Subcutaneous abdominal adipose tissue (tissue), 5 donors: Measurements from ENCODE around the gene ARHGAP33.

Experiments used
- H3K27ac ChIP-seq: one replicate; pipeline ENCODE4 v1.7.0; 2013; ENCODE audit warnings: low read depth, mild to moderate bottlenecking, inconsistent platforms, low read length, moderate library complexity
- H3K27me3 ChIP-seq, 5 donors: one replicate each; pipeline ENCODE4 v1.7.0; 2013; ENCODE audit warnings: low read length in 5 of 5, inconsistent platforms in 1 of 5; ENCODE audit not compliant: control insufficient read depth in 5 of 5, insufficient read depth in 4 of 5
- H3K36me3 ChIP-seq, 5 donors: one replicate each; pipeline ENCODE4 v1.7.0; 2013; ENCODE audit warnings: low read length in 5 of 5; ENCODE audit not compliant: control insufficient read depth in 5 of 5, insufficient read depth in 5 of 5
- H3K4me1 ChIP-seq, 5 donors: one replicate each; pipeline ENCODE4 v1.7.0; 2013; ENCODE audit warnings: low read length in 5 of 5, mild to moderate bottlenecking in 3 of 5, moderate library complexity in 1 of 5; ENCODE audit not compliant: control insufficient read depth in 5 of 5, insufficient read depth in 5 of 5
- H3K4me3 ChIP-seq, 5 donors: one replicate each; pipeline ENCODE4 v1.7.0; 2013; ENCODE audit warnings: low read length in 5 of 5, low read depth in 1 of 5
- H3K9ac ChIP-seq, 5 donors: one replicate each; pipeline ENCODE4 v1.7.0; 2013; ENCODE audit warnings: low read length in 5 of 5, mild to moderate bottlenecking in 4 of 5, moderate library complexity in 3 of 5
- H3K9me3 ChIP-seq, 5 donors: one replicate each; pipeline ENCODE4 v1.7.0; 2013; ENCODE audit warnings: low read length in 5 of 5; ENCODE audit not compliant: control insufficient read depth in 5 of 5
- donor health status: healthy.
- donor health status: healthy.
- donor health status: healthy.
- donor health status: healthy.
- donor health status: healthy.

ARHGAP33 gene

DNA sequence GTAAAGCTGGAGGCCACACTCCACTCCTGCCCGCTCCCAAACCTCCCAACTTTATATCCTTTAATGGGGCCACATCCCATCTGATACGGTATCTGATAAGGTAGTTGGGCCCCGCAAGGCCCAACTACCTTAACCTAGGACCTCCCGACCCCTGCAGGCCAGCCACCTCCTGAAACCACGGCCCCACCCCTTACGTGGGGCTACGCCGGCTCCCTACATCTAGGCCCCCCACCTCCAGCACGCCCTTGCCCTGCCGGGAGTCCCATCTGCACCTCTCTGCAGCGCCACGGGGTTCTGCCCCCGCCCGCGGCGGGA is 35.3 kb upstream of the ARHGAP33 start:
- peak overlapping the region; percentile 80 for H3K27ac ChIP-seq

DNA sequence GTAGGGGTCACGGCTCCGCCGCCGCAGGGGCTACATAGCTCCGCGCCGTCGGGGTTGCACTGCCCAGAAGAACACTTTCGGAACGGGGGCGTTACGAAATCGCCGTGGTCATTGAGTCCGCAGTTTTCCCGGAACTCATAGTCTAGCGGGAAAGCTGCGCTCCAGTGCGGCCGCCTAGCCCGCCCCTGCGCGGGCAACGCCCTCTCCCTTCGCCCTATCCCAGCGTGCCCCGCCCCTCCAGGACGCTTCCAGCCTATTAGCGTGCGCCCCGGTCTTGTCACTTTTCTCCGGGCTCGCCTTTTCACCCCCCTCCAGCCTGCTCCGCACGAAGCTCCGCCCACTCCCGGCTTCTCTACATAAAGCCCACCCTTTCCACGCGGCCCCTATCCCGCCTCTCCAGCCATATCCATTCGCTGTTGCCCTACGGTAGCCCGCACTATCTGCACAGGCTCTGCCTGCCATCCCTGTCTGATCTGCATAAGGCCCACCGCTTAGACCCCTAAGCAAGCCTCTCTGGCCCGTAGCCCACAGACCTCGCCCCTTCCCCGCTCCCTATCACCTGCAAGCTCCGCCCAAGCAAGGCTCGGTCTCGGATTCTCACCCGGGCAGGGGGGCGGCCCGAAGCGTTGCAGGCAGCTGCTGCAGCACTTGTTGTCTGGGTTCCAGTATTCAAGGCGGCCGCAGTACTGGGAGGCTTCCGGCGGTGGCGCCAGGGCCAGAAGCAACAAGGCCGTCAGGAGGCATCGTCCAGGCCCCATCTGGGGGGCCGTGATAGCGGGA is 34.8 kb upstream of the ARHGAP33 start:
- peaks cover 0 to 50% (median 34%) of the 10 kb centered on the region in 5 donors for H3K36me3 ChIP-seq
- H3K27me3 ChIP-seq, result no peaks in the 10 kb centered on the region
- H3K4me3 ChIP-seq, result peak overlapping the region; percentile 72 to 89 (median 81)
- peak overlapping the region in 4 of 5 donors; percentile 71 to 84 (median 76) for H3K9ac ChIP-seq
- H3K9me3 ChIP-seq, result no peaks in the 10 kb centered on the region
- H3K4me1 ChIP-seq, result peaks cover 10 to 43% (median 30%) of the 10 kb centered on the region in 5 donors
- peak overlapping the region; percentile 80 for H3K27ac ChIP-seq

More for the DNA sequence above, 35.3 kb upstream of the ARHGAP33 start:
- Histone ChIP-seq H3K9ac (peak overlapping the region; percentile 8 to 77 (median 71)), H3K9me3 (no peaks in the 10 kb centered on the region), H3K27me3 (no peaks in the 10 kb centered on the region), H3K36me3 (peaks cover 0 to 55% (median 40%) of the 10 kb centered on the region in 5 donors), H3K4me3 (peak overlapping the region in 4 of 5 donors; percentile 55 to 83 (median 68)), H3K4me1 (peaks cover 10 to 42% (median 29%) of the 10 kb centered on the region in 5 donors)

GRCh38 chr19:35741203-35741515 is 34.2 kb upstream of the ARHGAP33 start:
- Histone ChIP-seq H3K27ac (peak overlapping the region; percentile 78), H3K36me3 (peaks cover 0 to 47% (median 33%) of the 10 kb centered on the region in 5 donors), H3K9ac (peak overlapping the region in 4 of 5 donors; percentile 71 to 84 (median 76)), H3K27me3 (no peaks in the 10 kb centered on the region), H3K9me3 (no peaks in the 10 kb centered on the region), H3K4me1 (peaks cover 13 to 49% (median 35%) of the 10 kb centered on the region in 5 donors), H3K4me3 (peak overlapping the region; percentile 59 to 83 (median 80))

GRCh38 chr19:35742121-35742724 is 33.1 kb upstream of the ARHGAP33 start, which contains the start of gene IGFLR1:
Gene IGFLR1, minus strand, starts transcription at chr19:35742452. Its CDS starts 1,272 bp downstream, at chr19:35741180.
- peaks cover 16 to 54% (median 40%) of the 10 kb centered on the region in 5 donors for H3K4me1 ChIP-seq
- no peaks in the 10 kb centered on the region for H3K27me3 ChIP-seq
- H3K36me3 ChIP-seq, result peaks cover 0 to 36% (median 23%) of the 10 kb centered on the region in 5 donors
- H3K9me3 ChIP-seq, result no peaks in the 10 kb centered on the region
- no peak within 1 kb of the TSS for H3K27ac ChIP-seq
- peak within 1 kb of the TSS in 4 of 5 donors; percentile 23 to 39 (median 30) for H3K9ac ChIP-seq
- peak within 1 kb of the TSS; percentile 28 to 80 (median 40) for H3K4me3 ChIP-seq

GRCh38 chr19:35743640-35744429 is 31.5 kb upstream of the ARHGAP33 start:
- peaks cover 0 to 2% (median 0%) of the 10 kb centered on the region in 5 donors for H3K9me3 ChIP-seq
- H3K27ac ChIP-seq, result peak overlapping the region; percentile 99
- H3K9ac ChIP-seq, result peak overlapping the region in 2 of 5 donors; percentile 44 to 75
- peaks cover 22 to 63% (median 48%) of the 10 kb centered on the region in 5 donors for H3K4me1 ChIP-seq
- peak overlapping the region; percentile 79 to 93 (median 87) for H3K4me3 ChIP-seq
- peaks cover 0 to 4% (median 0%) of the 10 kb centered on the region in 5 donors for H3K27me3 ChIP-seq
- H3K36me3 ChIP-seq, result peaks cover 0 to 20% (median 7%) of the 10 kb centered on the region in 5 donors

DNA sequence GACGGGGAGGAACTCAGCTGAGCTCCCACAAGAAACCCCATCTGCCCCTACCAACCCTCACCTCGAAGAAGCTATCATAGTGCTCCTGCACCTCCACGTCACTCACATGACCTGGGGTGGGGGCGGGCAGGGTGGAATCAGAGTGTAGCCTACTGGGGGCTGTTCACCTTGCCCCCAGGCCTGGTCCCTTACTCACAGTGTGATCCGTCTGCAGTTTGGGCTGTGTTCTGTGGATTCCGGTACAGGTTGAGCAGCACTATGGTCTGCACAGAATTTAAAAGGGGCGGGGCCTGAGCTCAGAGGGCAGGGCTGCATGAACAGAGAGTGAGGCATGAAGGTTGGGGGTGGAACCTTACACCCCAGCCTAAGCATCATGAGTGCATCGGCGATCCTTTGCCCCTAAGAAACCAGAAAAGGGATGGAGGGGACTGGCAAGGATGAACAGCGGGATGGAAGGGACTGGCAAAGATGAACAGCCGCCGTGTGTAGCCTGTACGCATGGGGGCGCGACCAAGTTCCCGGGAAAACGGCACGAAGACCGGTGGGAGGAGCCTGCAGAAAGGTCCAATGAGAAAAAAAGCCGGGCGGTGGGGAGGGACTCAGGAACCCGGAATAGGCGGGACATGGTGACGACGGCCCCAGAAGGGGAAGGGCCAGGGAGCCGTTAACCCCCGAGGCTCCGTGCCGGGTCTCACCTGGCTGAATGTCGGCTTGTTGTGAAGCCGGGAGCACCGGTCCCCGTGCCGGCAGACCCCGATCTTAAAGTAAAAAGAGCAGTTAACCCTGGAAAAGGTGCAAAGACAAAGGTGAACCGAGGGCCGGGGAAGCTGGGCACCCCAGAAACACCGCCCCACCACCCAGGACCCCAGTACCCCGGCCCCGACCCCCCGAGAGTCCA is 30.7 kb upstream of the ARHGAP33 start:
- H3K4me1 ChIP-seq, result peaks cover 26 to 62% (median 49%) of the 10 kb centered on the region in 5 donors

DNA sequence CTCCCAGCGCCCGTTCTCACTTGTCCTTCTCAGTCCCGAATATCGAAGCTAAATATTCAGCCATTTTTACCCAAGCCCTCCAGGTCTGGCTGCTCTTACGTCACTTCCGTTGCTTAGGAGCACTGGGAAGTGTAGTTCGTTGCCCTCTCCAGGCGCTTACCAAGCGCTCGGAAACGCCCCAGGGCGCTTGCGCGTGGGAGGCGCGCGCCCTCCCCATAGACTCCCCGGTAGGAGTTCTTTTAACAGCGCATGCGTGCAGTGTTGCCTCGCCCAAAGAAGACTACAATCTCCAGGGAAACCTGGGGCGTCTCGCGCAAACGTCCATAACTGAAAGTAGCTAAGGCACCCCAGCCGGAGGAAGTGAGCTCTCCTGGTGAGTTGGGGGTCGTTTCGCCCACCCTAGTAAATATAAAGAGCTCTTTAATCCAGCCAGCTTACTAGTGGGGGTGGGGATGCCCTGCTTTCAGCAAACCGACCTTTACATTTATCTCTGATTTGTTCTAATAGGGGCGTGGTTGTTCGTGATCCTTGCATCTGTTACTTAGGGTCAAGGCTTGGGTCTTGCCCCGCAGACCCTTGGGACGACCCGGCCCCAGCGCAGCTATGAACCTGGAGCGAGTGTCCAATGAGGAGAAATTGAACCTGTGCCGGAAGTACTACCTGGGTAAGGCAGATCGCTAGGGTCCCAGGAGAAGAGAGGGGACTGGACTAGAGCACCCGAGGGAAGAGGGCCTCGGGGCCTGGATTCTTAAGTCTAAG is 29.9 kb upstream of the ARHGAP33 start, which contains the start of the genes PSENEN and U2AF1L4:
PSENEN (plus strand) TSS at position 324 of the 759 bp plus-strand sequence; CDS start at position 604, 280 bp downstream.
U2AF1L4 (minus strand) TSS at position 91 of the 759 bp plus-strand sequence; CDS start at position 64, 27 bp downstream.
- Histone ChIP-seq H3K36me3 (peaks cover 0 to 15% (median 4%) of the 10 kb centered on the region in 5 donors), H3K9me3 (peaks cover 0 to 2% (median 0%) of the 10 kb centered on the region in 5 donors), H3K27me3 (peaks cover 0 to 4% (median 0%) of the 10 kb centered on the region in 5 donors), H3K9ac (peak within 1 kb of the TSS; percentile 76 to 96 (median 89)), H3K4me3 (peak within 1 kb of the TSS; percentile 79 to 94 (median 88)), H3K27ac (peak within 1 kb of the TSS; percentile 99), H3K4me1 (peaks cover 20 to 60% (median 50%) of the 10 kb centered on the region in 5 donors)

More for the DNA sequence above, 30.7 kb upstream of the ARHGAP33 start:
- Histone ChIP-seq H3K4me3 (peak overlapping the region; percentile 79 to 94 (median 88)), H3K9ac (peak overlapping the region; percentile 75 to 96 (median 87)), H3K9me3 (peaks cover 0 to 2% (median 0%) of the 10 kb centered on the region in 5 donors), H3K27ac (peak overlapping the region; percentile 99), H3K36me3 (peaks cover 0 to 15% (median 4%) of the 10 kb centered on the region in 5 donors), H3K27me3 (peaks cover 0 to 4% (median 0%) of the 10 kb centered on the region in 5 donors)

GRCh38 chr19:35746087-35746462 is 29.3 kb upstream of the ARHGAP33 start:
- peaks cover 20 to 55% (median 45%) of the 10 kb centered on the region in 5 donors for H3K4me1 ChIP-seq

More at GRCh38 chr19:35746087-35746462, 29.3 kb upstream of the ARHGAP33 start:
- Histone ChIP-seq H3K36me3 (peaks cover 0 to 15% (median 4%) of the 10 kb centered on the region in 5 donors), H3K27ac (peak overlapping the region; percentile 99), H3K9me3 (peaks cover 0 to 2% (median 0%) of the 10 kb centered on the region in 5 donors), H3K27me3 (peaks cover 0 to 4% (median 0%) of the 10 kb centered on the region in 5 donors), H3K4me3 (peak overlapping the region; percentile 79 to 94 (median 88)), H3K9ac (peak overlapping the region; percentile 76 to 96 (median 89))
